Psoas muscle (tissue), 8 donors: Measurements from ENCODE around the gene MCOLN2. TPM values are rescaled to one million over a fixed set of nuclear protein-coding genes. Genes with fewer than 3 reads are reported as not detected.

ENCODE experiments used
- ATAC-seq, 4 donors: fragments of 200-7000 bp; cut with Tn5 transposase; one replicate each; pipeline ENCODE4 v1.9.1; 2020; ENCODE audit warnings: moderate library complexity in 3 of 4, mild to moderate bottlenecking in 2 of 4
- DNase-seq, 2 donors: peaks; one replicate each; pipeline ENCODE4 v3.0.0-alpha.2; 2020
- H3K27ac ChIP-seq: fragments of 200-600 bp; one replicate; pipeline ENCODE4 v1.8.0; 2022
- H3K27me3 ChIP-seq, 3 donors: fragments of 200-600 bp in 1 of 3; one replicate each; pipeline versions ENCODE4 v1.6.1 to v1.8.0; 2013 to 2022; ENCODE audit warnings: low read length in 2 of 3, mild to moderate bottlenecking in 2 of 3, moderate library complexity in 1 of 3; ENCODE audit not compliant: insufficient read depth in 3 of 3
- H3K36me3 ChIP-seq, 2 donors: fragments of 200-600 bp in 1 of 2; one replicate each; pipeline versions ENCODE4 v1.6.1 to v1.8.0; 2013 to 2022; ENCODE audit warnings: low read depth in 1 of 2, mild to moderate bottlenecking in 1 of 2, moderate library complexity in 1 of 2; ENCODE audit not compliant: insufficient read depth in 1 of 2
- H3K4me1 ChIP-seq: fragments of 200-600 bp; one replicate; pipeline ENCODE4 v1.8.0; 2022
- H3K4me3 ChIP-seq: fragments of 200-600 bp; one replicate; pipeline ENCODE4 v1.8.0; 2022; ENCODE audit warnings: mild to moderate bottlenecking
- H3K9me3 ChIP-seq: fragments of 200-600 bp; one replicate; pipeline ENCODE4 v1.8.0; 2022
- WGBS, 3 donors: extraction: QIAGEN DNeasy Blood & Tissue Kit; methylation state at CpG; one replicate each; pipeline versions ENCODE4 v1.1.6 to v1.1.7; 2013; 5-methylcytosine and 5-hydroxymethylcytosine counted together
- intact Hi-C, 2 donors: fragments of 100-400 bp; cut with DNase I; formaldehyde crosslinking; loops; one replicate each; pipeline versions ENCODE4 v1.11.0 to v1.14.2; 2022
- polyA plus RNA-seq, 3 donors: library from polyadenylated mRNA; stranded (reverse); fragments of 200-250 nt; gene quantifications; one replicate each; pipeline ENCODE4 v1.2.3, GENCODE V29; 2013
- total RNA-seq, 4 donors: library from RNA; stranded (reverse); fragmentation: NEBNext Ultra II Directional in 2 of 4; extraction: Animal tissue kit (Norgen Biotek cat#: 25700) in 2 of 4; gene quantifications; one replicate each; pipeline versions ENCODE4 v1.2.1 to v1.2.4, GENCODE V29; 2021 to 2023
- TF ChIP-seq, protein P1 (sequence below): fragments of 200-600 bp; IDR thresholded peaks from one replicate; pipeline ENCODE4 v1.8.0; 2022; ENCODE audit warnings: antibody characterized with exemption
- donor health status: healthy with polysubstance abuse.
- donor health status: DM: no; HTN: no; CAD: no; lungs with moderate emphysema.
- donor health status: Bipolar disorder and iron deficiency.
- donor health status: healthy.
- donor health status: DM: yes; HTN: yes; CAD: no.
- donor health status: DM: no; HTN: no; CAD: no.
- donor health status: DM: no; HTN: no; CAD: no.
- donor health status: DM: yes; HTN: yes; CAD: no.

MCOLN2 gene
- total and polyA plus RNA-seq, 7 donors: 0.03 to 0.54 (median 0.14) TPM; not detected in 3

DNA sequence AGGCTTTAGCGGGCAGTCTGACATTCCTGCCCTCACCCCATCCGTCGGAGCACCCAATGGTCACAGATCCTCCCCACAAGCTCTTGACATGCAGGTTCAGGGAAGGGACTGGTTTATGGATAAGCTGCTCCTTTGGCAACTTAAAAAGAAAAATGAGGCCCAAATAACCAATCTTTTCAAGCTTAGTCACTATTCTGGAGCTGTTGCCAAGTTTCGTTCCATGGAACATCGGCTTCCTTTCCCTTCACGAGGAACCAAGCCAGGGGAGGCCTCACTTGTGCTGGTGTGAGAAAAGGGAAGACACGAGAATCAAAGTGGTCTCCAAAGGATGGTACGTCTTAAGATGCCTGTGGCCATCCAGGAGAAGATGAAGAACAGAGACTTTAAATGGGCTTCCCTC, 57.8 kb downstream of the MCOLN2 start:
- WGBS, 3 donors: 62 to 70% (median 64%) methylated on average over 8 of the region's 8 CpGs
- no peak overlapping the region for H3K4me3 ChIP-seq
- H3K27ac ChIP-seq: no peak overlapping the region
- ATAC-seq (no peak), DNase-seq (no peak)
- no peaks in the 10 kb centered on the region for H3K9me3 ChIP-seq
- TF ChIP-seq, protein P1, sequence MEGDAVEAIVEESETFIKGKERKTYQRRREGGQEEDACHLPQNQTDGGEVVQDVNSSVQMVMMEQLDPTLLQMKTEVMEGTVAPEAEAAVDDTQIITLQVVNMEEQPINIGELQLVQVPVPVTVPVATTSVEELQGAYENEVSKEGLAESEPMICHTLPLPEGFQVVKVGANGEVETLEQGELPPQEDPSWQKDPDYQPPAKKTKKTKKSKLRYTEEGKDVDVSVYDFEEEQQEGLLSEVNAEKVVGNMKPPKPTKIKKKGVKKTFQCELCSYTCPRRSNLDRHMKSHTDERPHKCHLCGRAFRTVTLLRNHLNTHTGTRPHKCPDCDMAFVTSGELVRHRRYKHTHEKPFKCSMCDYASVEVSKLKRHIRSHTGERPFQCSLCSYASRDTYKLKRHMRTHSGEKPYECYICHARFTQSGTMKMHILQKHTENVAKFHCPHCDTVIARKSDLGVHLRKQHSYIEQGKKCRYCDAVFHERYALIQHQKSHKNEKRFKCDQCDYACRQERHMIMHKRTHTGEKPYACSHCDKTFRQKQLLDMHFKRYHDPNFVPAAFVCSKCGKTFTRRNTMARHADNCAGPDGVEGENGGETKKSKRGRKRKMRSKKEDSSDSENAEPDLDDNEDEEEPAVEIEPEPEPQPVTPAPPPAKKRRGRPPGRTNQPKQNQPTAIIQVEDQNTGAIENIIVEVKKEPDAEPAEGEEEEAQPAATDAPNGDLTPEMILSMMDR: no peak
- peaks cover 0 to 10% (median 0%) of the 10 kb centered on the region in 3 donors for H3K27me3 ChIP-seq
- H3K4me1 ChIP-seq: no peaks in the 10 kb centered on the region
- no peaks in the 10 kb centered on the region for H3K36me3 ChIP-seq
- intact Hi-C loops: loop anchor here in 1 of 2 donors (10.0 kb wide), 2 partner anchors 164 to 304 kb away; no protein-coding TSS in a partner anchor

GRCh38 chr1:84936116-84936810, 60.6 kb downstream of the MCOLN2 start:
- DNase-seq (no peak), ATAC-seq (peak; percentile 66 to 85 (median 73))
- 1 to 3% (median 2%) methylated on average over 5 of the region's 5 CpGs for WGBS, 3 donors
- no peaks in the 10 kb centered on the region for H3K4me1 ChIP-seq
- no peak overlapping the region for H3K27ac ChIP-seq
- H3K9me3 ChIP-seq: no peaks in the 10 kb centered on the region
- H3K4me3 ChIP-seq: no peak overlapping the region
- intact Hi-C loops: loop anchor here in 1 of 2 donors (10.0 kb wide), 2 partner anchors 161 to 301 kb away; no protein-coding TSS in a partner anchor
- peaks cover 0 to 3% (median 0%) of the 10 kb centered on the region in 3 donors for H3K27me3 ChIP-seq
- TF ChIP-seq, protein P1: peak; percentile 89
- H3K36me3 ChIP-seq: no peaks in the 10 kb centered on the region

DNA sequence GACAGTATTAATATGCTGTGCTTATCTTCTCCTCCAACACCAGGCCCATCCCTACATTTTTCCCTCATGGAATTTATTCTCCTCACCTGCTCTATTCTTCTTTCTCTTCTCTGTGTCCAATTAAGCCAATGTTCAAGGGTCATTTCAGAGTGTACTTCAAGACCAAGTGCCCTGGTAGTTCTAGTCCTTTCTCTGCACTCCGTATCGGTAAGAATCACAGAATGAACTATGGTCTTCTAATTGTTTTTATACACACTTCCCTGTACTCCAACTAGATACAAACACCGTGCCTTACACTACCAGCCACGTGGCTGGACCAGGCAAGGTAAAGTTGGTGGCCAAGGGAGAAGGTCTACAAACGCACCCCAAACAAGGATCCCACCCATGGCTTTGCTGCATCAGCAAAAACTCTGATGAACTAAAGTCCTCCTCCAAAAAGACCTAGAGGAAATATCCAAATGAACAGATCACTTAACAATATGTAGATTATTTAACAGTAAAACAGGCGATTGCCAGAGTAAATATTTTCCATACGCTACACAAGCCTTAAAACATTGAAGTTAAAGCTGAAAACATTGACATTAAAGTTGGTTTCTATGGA, 63.8 kb downstream of the MCOLN2 start:
- no peak for DNase-seq
- TF ChIP-seq, protein P1: no peak
- Histone ChIP-seq H3K9me3 (no peaks in the 10 kb centered on the region), H3K36me3 (no peaks in the 10 kb centered on the region), H3K27ac (no peak overlapping the region), H3K4me3 (no peak overlapping the region), H3K4me1 (no peaks in the 10 kb centered on the region), H3K27me3 (no peaks in the 10 kb centered on the region)
- intact Hi-C loops: loop anchor here in 1 of 2 donors (10.0 kb wide), 2 partner anchors 158 to 298 kb away; no protein-coding TSS in a partner anchor
- no peak for ATAC-seq
- 76 to 91% (median 81%) methylated on average over 7 of the region's 7 CpGs for WGBS, 3 donors

- H3K4me3 ChIP-seq: no peak overlapping the region
- H3K4me1 ChIP-seq: no peaks in the 10 kb centered on the region
- intact Hi-C loops: loop anchor here in 1 of 2 donors (10.0 kb wide), 2 partner anchors 156 to 296 kb away; no protein-coding TSS in a partner anchor
- 82 to 89% (median 82%) methylated on average over 2 of the region's 2 CpGs for WGBS, 3 donors
- TF ChIP-seq, protein P1: no peak
- H3K36me3 ChIP-seq: no peaks in the 10 kb centered on the region
- ATAC-seq: no peak
- no peaks in the 10 kb centered on the region for H3K27me3 ChIP-seq
- no peak for DNase-seq
- H3K27ac ChIP-seq: no peak overlapping the region
- no peaks in the 10 kb centered on the region for H3K9me3 ChIP-seq
These were observed 66.1 kb downstream of the MCOLN2 start for GRCh38 chr1:84930831-84931230.
